NCI-H446 (cell line): ENCODE data around the gene CCR3.

Experiments
- DNase-seq, 2 experiments: peaks; one replicate each; lab custom pipeline; 2025; lab: John Stamatoyannopoulos, UW

The CCR3 gene

GRCh38 chr3:46272028-46272451 is 29.8 kb downstream of the CCR3 start:
- DNase-seq, result peak in 1 of 2 experiments; percentile 0

GRCh38 chr3:46276497-46277099 is 34.3 kb downstream of the CCR3 start:
- DNase-seq, result no peak

DNA sequence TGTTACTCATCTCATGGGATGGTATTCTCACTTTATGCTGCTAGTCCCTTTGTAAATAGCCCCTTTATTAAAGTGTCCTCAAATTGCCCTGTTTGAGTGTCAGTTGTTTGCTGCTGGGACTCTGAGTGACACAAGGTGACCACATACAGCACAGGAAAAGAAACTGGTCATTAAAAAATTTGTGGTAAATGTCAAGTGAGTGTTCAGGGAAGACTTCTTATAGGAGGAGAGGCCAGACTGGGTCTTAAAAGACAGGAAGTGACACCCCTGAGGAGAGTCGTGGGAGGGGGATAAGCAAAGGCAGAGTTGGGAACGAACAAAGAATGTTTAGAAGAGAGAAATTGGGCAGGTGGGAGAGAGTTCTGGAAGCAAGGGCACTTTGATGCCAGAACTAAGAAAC is 35.2 kb downstream of the CCR3 start:
- no peak for DNase-seq

DNA sequence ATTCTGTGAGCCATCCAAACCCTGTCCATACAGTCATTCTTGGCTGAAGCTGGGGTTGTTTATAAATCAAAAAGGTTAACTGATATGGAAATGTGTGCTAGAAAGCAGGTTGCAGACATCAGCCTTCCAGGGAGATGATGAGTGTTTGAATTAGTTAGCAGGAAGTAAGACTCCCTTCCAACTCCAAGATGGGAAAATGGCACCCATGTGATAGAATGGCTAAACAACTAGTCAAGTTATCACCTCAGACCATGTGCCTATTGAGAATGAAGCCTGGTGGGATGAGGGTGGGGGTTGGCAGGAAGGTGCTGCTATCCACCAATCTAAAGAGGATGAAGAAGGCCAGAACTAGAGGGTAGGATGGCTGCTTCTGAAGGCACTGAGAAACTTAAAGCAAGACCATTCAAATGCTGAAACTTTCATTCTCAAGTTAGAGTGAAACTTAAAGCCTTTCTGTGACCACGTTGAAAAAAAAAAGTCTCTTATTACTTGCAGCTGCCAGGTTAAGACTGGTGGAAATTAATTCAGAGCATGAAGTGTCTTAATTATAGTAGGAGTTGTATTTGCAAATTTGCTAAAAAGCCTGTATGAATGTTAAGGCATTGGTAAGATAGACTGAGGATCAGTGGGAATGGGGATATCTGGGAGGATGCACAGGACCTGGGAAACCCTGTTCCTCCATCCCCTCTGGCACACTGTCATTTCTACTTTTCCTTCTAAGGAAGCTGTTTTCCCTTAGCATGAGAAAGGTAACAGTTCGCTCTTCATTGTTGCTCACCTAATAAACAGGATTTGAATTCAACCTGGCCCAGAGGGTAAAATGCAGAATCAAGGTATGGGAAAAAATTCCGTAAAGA is 36.8 kb downstream of the CCR3 start:
- no peak for DNase-seq

- no peak for DNase-seq
These were observed 38.0 kb downstream of the CCR3 start for GRCh38 chr3:46280105-46280797.

- DNase-seq, result no peak
These were observed 39.3 kb downstream of the CCR3 start for GRCh38 chr3:46281551-46281950.

DNA sequence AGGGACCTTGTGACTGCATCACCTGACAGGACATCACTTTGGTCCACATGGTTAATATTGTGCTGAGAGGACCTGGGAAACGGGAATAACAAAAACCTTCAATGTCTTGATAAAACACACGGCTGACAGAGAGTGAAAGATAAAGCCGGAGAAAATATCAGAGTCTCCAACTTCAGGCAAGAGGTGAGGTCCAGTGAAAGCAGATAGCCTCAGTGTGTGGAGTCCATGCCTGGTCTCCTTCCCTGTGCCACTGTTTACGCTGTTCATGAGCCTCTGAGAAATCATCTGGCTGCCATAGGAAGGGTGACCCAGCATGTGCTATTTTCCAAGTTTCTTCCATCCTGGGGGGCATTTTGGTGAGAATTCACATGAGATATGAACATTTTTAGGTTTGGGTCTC is 39.8 kb downstream of the CCR3 start:
- no peak for DNase-seq

GRCh38 chr3:46282696-46283095 is 40.4 kb downstream of the CCR3 start:
- no peak for DNase-seq

- DNase-seq, result no peak
These were observed 41.7 kb downstream of the CCR3 start for GRCh38 chr3:46283881-46284450.

GRCh38 chr3:46284981-46285683 is 42.9 kb downstream of the CCR3 start:
- no peak for DNase-seq

DNA sequence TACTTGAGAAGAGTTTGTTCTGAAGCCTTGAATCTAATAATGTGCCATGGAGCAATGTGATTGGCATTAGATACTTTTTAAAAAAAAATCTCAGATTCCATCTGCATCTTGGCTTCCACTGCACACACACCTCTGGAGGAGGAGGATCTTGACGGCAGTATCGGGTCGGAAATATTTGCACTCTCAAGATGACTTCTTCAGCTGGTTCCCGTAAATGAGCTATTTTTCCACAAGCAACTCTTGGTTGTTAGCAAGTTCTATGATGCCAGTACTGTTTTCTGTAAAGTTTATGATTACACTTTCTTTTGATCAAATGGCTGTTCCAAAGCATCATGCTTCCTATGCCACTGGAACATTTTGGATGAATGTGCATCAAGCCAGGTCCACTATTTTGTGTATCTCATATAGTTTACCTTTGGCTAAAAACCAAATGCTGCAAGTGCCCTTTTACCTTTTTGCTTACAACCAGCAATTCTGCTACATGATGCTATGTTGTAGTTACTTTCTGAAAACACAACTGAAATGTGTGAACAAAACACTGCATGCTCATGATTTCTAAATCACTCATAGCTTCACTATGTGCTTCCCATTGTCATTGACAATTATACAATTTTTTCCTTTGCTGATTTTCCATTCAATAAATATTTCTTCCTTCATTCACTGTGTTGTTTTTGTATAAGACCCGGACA is 43.8 kb downstream of the CCR3 start:
- DNase-seq, result no peak

DNA sequence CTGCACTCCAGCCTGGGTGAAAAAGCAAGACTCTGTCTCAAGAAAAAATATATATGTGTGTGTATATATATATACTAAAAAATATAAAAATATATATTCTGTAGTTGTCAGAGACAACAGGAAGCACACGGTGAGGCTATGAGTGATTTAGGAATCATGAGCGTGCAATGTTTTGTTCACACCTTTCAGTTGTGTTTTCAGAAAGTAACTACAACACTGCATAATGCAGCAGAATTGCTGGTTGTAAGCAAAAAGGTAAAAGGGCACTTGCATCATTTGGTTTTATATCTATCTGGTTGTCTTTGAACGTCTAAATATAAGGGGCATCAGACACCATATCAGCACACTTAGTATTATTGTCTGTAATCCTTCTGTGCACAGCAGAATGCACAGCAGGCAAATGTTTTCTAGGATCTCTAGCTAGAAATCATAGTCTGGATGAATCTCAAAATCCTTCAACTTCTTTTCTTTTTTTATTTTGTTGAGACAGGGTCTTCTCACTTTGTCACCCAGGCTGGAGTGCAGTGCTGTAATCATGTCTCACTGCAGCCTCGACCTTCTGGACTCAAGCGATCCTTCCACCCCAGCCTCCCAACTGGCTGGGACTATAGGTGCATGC is 44.8 kb downstream of the CCR3 start:
- DNase-seq, result no peak

- DNase-seq, result no peak
These were observed 47.3 kb downstream of the CCR3 start for GRCh38 chr3:46289551-46289950.

DNA sequence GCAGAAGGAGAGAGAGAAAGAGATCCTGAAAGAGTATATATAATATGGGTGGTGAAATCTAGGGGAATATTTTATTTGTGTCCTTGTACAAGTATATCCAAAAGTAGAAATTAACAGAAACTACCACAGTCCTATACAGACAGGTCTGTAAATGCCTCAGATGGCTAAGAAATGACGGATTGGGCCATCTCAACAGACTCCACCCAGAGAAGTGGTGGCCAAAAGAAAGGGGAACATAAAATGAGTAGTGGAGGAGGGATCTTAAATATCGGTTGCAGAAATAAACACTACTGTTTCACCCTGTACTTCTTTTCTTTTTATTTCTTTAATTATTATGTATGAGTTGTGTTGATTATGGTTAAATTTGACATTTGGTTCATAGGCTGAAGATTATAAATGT is 47.7 kb downstream of the CCR3 start:
- no peak for DNase-seq

- no peak for DNase-seq
These were observed 48.8 kb downstream of the CCR3 start for GRCh38 chr3:46291046-46291445.

- DNase-seq, result no peak
These were observed 50.9 kb downstream of the CCR3 start for GRCh38 chr3:46293035-46293724.

GRCh38 chr3:46293991-46294833 is 52.0 kb downstream of the CCR3 start:
- DNase-seq, result no peak

DNA sequence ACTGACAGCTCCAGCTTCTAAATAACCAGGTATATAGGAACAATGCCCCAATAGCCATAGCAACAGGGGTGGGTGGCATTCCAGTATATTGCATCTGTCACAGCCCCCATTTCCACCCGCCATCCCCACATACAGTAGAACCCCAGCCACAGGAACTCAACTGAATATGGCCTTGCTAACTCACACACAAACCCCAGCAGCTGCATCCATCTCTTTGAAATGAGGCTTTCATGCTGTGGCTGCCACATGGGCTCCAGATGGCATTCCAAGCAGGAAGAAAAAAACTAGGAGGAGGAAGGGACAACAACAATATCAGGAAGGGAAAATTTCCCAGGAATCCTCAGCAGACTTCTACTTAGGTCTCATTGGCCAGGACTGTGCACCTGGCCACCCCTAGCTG is 54.6 kb downstream of the CCR3 start:
- DNase-seq, result no peak

DNA sequence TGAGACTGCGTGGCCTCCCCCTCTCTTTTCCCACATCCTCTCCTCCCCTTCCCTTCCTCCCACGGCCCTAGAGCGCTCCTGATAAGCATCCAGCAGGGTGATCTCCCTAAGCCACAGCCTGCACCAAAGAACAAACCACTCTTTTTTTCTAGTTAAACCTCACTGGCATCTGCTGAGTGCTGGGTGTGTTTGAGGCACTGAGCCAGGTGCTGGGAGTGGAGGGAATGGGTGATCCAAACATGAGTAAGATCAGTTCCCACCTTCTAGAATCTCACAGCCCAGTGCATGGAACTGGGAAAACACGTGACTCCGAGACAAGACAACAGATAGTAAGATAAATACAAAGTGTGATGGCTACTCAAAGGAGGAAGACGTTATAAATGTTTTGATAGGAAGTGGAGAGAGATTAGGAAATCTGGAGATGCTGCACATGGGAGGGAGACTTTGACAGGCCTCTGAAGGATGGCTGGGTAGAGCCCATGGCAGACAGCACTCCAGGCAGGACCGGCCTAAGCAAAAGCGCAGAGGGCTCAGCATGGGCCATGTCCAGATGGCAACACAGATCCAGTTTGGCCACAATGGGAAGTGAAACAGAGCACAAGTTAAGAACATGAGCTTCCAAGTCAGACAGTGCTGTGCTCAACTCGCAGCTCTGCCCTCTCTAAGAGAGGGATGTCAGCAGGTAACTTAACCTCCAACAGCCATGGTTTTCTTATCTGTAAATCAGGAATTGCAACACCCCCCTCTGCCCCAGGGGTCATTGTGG is 55.6 kb downstream of the CCR3 start:
- DNase-seq, result no peak
